Astrocyte (in vitro differentiated cells and primary cell): Measurements from ENCODE around the gene ASB16.

ENCODE experiments used
- EZH2 ChIP-seq: IDR thresholded peaks from 2 replicates; pipeline ENCODE4 v1.6.1; 2012; ENCODE audit warnings: mild to moderate bottlenecking, low read length, inconsistent platforms; ENCODE audit not compliant: insufficient read depth
- TF ChIP-seq, protein P1 (sequence below): IDR thresholded peaks from 2 replicates; pipeline ENCODE4 v1.5.1; 2011; ENCODE audit warnings: low read depth, mild to moderate bottlenecking, inconsistent platforms, low read length, moderate library complexity; ENCODE audit not compliant: insufficient read depth

DNA sequence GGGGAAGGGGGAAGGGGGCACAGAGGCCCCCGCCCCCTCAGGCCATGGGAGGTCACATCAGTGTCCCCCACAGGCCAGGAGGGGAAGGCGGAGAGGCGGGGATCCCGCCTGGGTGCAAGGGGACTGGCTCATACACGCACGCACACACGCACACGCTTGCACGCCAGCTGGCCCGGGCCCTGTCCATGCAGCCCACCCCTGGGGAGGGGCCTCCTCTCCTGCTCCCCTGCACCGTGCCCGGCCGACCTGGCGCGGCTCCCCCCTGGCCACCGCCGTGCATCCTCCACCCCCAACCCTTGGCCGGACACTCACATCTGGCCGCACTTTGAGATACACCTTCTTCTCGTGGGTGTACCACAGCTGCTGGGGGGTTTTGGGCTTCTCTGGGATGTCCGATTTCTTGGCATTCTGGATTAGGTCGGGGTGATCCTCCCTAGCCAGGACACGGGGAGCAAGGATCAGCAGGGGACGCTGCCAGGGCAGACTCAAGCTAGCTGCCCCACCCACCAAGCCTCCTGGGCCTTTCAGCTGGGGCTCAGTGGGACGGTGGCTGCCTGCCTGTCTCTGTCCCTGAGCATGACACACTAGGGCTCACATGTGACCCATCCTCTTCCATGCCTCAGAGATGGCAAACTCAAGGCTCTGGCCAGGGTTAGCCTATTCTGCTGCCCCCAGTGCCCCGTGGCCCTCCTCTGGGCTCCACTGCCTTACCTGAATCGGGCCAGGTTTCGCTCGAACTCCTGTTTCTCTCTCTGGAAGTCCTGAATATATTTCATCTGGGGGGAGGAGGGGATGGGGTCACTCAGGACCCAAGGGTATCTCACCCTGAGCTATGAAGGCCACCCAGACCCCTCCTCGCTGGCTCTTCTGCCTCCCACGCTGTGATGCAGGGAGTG is 42.3 kb downstream of the ASB16 start:
- TF ChIP-seq EZH2: no peak
- TF ChIP-seq, protein P1, sequence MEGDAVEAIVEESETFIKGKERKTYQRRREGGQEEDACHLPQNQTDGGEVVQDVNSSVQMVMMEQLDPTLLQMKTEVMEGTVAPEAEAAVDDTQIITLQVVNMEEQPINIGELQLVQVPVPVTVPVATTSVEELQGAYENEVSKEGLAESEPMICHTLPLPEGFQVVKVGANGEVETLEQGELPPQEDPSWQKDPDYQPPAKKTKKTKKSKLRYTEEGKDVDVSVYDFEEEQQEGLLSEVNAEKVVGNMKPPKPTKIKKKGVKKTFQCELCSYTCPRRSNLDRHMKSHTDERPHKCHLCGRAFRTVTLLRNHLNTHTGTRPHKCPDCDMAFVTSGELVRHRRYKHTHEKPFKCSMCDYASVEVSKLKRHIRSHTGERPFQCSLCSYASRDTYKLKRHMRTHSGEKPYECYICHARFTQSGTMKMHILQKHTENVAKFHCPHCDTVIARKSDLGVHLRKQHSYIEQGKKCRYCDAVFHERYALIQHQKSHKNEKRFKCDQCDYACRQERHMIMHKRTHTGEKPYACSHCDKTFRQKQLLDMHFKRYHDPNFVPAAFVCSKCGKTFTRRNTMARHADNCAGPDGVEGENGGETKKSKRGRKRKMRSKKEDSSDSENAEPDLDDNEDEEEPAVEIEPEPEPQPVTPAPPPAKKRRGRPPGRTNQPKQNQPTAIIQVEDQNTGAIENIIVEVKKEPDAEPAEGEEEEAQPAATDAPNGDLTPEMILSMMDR: no peak
